Stomach (tissue), 19 donors: Measurements from ENCODE around the gene GORASP2. TPM values are rescaled to one million over a fixed set of nuclear protein-coding genes. Genes with fewer than 3 reads are reported as not detected.

ENCODE experiments used
- DNase-seq, 2 donors: peaks; one replicate each; pipeline versions ENCODE4 v3.0.0 to v3.0.0-alpha.2; 2013 to 2019
- H3K27ac ChIP-seq, 5 donors: fragments of 200-600 bp in 4 of 5; sonication (generic) in 4 of 5; one replicate each; pipeline ENCODE4 v1.5.1; 2013 to 2019; ENCODE audit warnings: mild to moderate bottlenecking in 1 of 5, moderate library complexity in 1 of 5
- H3K27me3 ChIP-seq, 3 donors: fragments of 200-600 bp; sonication (generic); one replicate each; pipeline ENCODE4 v1.5.1; 2017 to 2019; ENCODE audit warnings: mixed run types in 1 of 3
- H3K36me3 ChIP-seq, 4 donors: fragments of 200-600 bp; sonication (generic); 1 replicate in 3 of 4; 2 replicates in 1 of 4; pipeline ENCODE4 v1.5.1; 2016 to 2019
- H3K4me1 ChIP-seq, 4 donors: fragments of 200-600 bp; sonication (generic); one replicate each; pipeline ENCODE4 v1.5.1; 2016 to 2019
- H3K4me3 ChIP-seq, 4 donors: fragments of 200-600 bp; sonication (generic) in 3 of 4; one replicate each; pipeline ENCODE4 v1.5.1; 2016 to 2019; ENCODE audit warnings: mild to moderate bottlenecking in 1 of 4
- H3K9me3 ChIP-seq, 4 donors: fragments of 200-600 bp; sonication (generic); one replicate each; pipeline ENCODE4 v1.5.1; 2016 to 2019
- EP300 ChIP-seq: sonication (generic); formaldehyde crosslinking; IDR thresholded peaks from one replicate; pipeline ENCODE4 v1.6.1; 2017; ENCODE audit warnings: antibody characterized with exemption
- POLR2A ChIP-seq, 4 donors: fragments of 450-650 bp; IDR thresholded peaks; one replicate each; pipeline ENCODE4 v1.6.1; 2016; ENCODE audit warnings: antibody characterized with exemption in 4 of 4, control low read depth in 2 of 4, mild to moderate bottlenecking in 1 of 4, moderate library complexity in 1 of 4
- POLR2AphosphoS5 ChIP-seq, 3 donors: sonication (generic); formaldehyde crosslinking; IDR thresholded peaks; one replicate each; pipeline ENCODE4 v1.6.1; 2016; ENCODE audit warnings: antibody characterized with exemption in 3 of 3
- WGBS, 5 donors: extraction: QIAGEN DNeasy Blood & Tissue Kit in 3 of 5; methylation state at CpG; one replicate each; pipeline versions ENCODE4 v1.1.5 to v1.1.7; 2013 to 2018; 5-methylcytosine and 5-hydroxymethylcytosine counted together
- intact Hi-C: fragments of 100-400 bp; cut with DNase I; formaldehyde crosslinking; loops from one replicate; pipeline ENCODE4 v1.15.1; 2023; ENCODE audit warnings: low total_unique reads
- long read RNA-seq, 10 donors: transcript quantifications; one replicate each; lab custom pipeline, GENCODE V29; 2026
- polyA plus RNA-seq, 3 donors: library from polyadenylated mRNA; stranded (reverse); fragments of 200-250 nt; gene quantifications; one replicate each; pipeline ENCODE4 v1.2.3, GENCODE V29; 2013
- total RNA-seq, 5 donors: library from RNA; depleted of rRNA; stranded (reverse); fragments of >200 nt; gene quantifications; one replicate each; pipeline versions ENCODE4 v1.1.0 to v1.2.3, GENCODE V29; 2014 to 2016
- TF ChIP-seq, protein P1 (sequence below), 7 experiments: fragments of 450-650 bp in 4 of 7; fragments of 200-600 bp in 3 of 7; sonication (generic) in 3 of 7; IDR thresholded peaks; one replicate each; pipeline ENCODE4 v1.5.1; 2016 to 2019; ENCODE audit warnings: antibody characterized with exemption in 7 of 7, control low read depth in 2 of 7, mild to moderate bottlenecking in 1 of 7
- donor health status: healthy with polysubstance abuse.
- donor health status: Bipolar disorder and iron deficiency.
- donor health status: healthy.

The GORASP2 gene
- total RNA-seq: 100 to 1,000 TPM in 2 of 5 donors, 10 to 100 TPM in 2, 1 to 10 TPM in 1; 9.9 to 141 (median 48.8) TPM
- 10 to 100 TPM; 24.6 to 36.5 (median 31.0) TPM for polyA plus RNA-seq
- long read RNA-seq, donor 1, transcript GORASP2-207 (5 exons, 2,096 nt): minor isoform, 5 of 25 reads
- long read RNA-seq, donor 1, transcript GORASP2-201 (10 exons, 3,173 nt): major isoform, 8 of 25 reads
- long read RNA-seq, donor 1, partial matches to known transcripts: 12 of 25 reads
- long read RNA-seq, donor 1, other reads (novel, unspliced or antisense): 0 of 25 reads
- long read RNA-seq, donor 2, transcript GORASP2-201 (10 exons, 3,173 nt): major isoform, 11 of 32 reads
- long read RNA-seq, donor 2, partial matches to known transcripts: 20 of 32 reads
- long read RNA-seq, donor 2, other reads (novel, unspliced or antisense): 0 of 32 reads
- long read RNA-seq, donor 3, partial matches to known transcripts: 7 of 13 reads
- long read RNA-seq, donor 3, other reads (novel, unspliced or antisense): 0 of 13 reads
- long read RNA-seq, donor 4, partial matches to known transcripts: 0 of 2 reads
- long read RNA-seq, donor 4, other reads (novel, unspliced or antisense): 0 of 2 reads
- long read RNA-seq, donor 5, transcript GORASP2-207 (5 exons, 2,096 nt): minor isoform, 10 of 39 reads
- long read RNA-seq, donor 5, transcript GORASP2-201 (10 exons, 3,173 nt): major isoform, 11 of 39 reads
- long read RNA-seq, donor 5, partial matches to known transcripts: 18 of 39 reads
- long read RNA-seq, donor 5, other reads (novel, unspliced or antisense): 0 of 39 reads
- long read RNA-seq, donor 6: 0 reads
- long read RNA-seq, donor 7, transcript GORASP2-207 (5 exons, 2,096 nt): minor isoform, 13 of 58 reads
- long read RNA-seq, donor 7, transcript GORASP2-201 (10 exons, 3,173 nt): major isoform, 14 of 58 reads
- long read RNA-seq, donor 7, partial matches to known transcripts: 31 of 58 reads
- long read RNA-seq, donor 7, other reads (novel, unspliced or antisense): 0 of 58 reads
- long read RNA-seq, donor 8, transcript GORASP2-207 (5 exons, 2,096 nt): minor isoform, 8 of 31 reads
- long read RNA-seq, donor 8, transcript GORASP2-201 (10 exons, 3,173 nt): major isoform, 11 of 31 reads
- long read RNA-seq, donor 8, partial matches to known transcripts: 12 of 31 reads
- long read RNA-seq, donor 8, other reads (novel, unspliced or antisense): 0 of 31 reads
- long read RNA-seq, donor 9, transcript GORASP2-207 (5 exons, 2,096 nt): major isoform, 8 of 44 reads
- long read RNA-seq, donor 9, transcript GORASP2-201 (10 exons, 3,173 nt): major isoform, 8 of 44 reads
- long read RNA-seq, donor 9, partial matches to known transcripts: 28 of 44 reads
- long read RNA-seq, donor 9, other reads (novel, unspliced or antisense): 0 of 44 reads
- long read RNA-seq, donor 10, partial matches to known transcripts: 0 of 4 reads
- long read RNA-seq, donor 10, other reads (novel, unspliced or antisense): 0 of 4 reads

DNA sequence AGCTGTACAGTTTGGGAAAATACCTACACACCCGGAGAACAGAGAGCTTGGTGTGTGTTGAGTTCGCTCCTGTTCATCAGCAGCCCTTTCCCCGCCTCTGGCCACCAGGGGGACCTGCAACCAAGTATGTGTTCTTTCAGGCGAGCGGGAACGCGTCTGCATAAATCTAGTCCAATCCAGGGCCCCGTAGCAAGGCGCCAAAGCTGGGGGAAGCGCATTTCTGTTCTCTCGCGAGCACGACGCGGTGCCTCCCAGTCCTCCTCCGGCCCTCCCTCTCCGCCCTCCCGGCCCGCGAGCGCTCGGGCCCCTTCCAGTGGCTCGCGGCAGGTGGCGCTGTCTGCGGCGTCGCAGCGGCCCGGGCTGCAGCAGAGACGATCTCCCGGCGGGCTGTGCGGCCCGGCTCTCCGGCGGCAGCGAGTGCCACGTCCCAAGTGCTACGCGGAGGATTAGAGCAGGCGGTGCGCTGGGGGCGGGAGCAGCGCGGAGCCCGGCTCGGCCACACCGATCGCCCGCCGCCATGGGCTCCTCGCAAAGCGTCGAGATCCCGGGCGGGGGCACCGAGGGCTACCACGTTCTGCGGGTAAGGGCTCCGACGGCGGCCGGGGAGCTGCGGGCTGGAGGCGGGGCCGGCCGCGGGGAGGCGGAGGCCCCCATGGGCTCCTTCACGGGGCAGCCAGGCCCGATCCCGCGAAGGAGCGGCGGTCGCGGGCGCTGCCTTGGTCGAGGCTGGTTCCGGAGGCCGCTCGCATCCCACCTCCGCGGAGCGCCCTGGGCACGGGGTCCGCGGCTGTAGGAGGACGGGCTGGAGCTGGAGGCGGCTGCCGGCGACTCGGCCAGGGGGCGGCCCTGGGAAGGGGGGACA lies at the start of gene GORASP2:
Gene GORASP2, plus strand, starts transcription at position 430 of the 862 bp plus-strand sequence. Its CDS starts 88 bp downstream, at position 518.
- DNase-seq: peak; percentile 99 to 100
- WGBS, 5 donors: 0 to 1% (median 1%) methylated on average over 21 to 95 of the region's 95 CpGs
- Histone ChIP-seq H3K27ac (peak within 1 kb of the TSS; percentile 95 to 96 (median 95)), H3K4me3 (peak within 1 kb of the TSS; percentile 67 to 96 (median 92)), H3K4me1 (peaks cover 26 to 48% (median 41%) of the 10 kb centered on the region in 4 donors), H3K36me3 (no peaks in the 10 kb centered on the region), H3K27me3 (no peaks in the 10 kb centered on the region), H3K9me3 (peaks cover 0 to 5% (median under 1%) of the 10 kb centered on the region in 4 donors)
- intact Hi-C loops: no loop called here
- TF ChIP-seq POLR2A (IDR thresholded peaks at IDR 0.05) (peak in 2 of 4 donors; percentile 47 to 77), EP300 (no peak), POLR2AphosphoS5 (IDR thresholded peaks at IDR 0.05) (peak; percentile 70 to 96 (median 96))
- TF ChIP-seq, protein P1, sequence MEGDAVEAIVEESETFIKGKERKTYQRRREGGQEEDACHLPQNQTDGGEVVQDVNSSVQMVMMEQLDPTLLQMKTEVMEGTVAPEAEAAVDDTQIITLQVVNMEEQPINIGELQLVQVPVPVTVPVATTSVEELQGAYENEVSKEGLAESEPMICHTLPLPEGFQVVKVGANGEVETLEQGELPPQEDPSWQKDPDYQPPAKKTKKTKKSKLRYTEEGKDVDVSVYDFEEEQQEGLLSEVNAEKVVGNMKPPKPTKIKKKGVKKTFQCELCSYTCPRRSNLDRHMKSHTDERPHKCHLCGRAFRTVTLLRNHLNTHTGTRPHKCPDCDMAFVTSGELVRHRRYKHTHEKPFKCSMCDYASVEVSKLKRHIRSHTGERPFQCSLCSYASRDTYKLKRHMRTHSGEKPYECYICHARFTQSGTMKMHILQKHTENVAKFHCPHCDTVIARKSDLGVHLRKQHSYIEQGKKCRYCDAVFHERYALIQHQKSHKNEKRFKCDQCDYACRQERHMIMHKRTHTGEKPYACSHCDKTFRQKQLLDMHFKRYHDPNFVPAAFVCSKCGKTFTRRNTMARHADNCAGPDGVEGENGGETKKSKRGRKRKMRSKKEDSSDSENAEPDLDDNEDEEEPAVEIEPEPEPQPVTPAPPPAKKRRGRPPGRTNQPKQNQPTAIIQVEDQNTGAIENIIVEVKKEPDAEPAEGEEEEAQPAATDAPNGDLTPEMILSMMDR (IDR thresholded peaks at IDR 0.05): peak in 6 of 7 experiments; percentile 41 to 99 (median 96)

DNA sequence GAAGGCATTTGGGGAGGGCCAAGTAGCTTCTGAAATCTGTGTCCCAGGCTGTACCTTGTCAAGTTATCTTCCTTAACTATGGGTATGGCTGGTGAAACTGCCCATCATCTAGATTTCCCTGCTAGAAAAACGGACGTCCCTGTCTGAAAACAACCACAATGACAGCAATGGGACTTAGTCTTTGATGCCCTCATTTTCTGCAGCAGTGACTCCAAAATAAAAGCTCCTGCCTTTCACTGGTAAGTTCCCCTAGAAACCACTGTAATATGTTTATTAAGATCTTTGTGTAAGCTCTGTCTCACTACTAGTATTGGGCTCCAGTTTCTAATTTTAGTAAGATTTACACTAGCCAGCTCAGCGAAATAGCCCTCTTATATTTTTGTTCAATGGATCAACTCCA lies 47.2 kb upstream of the GORASP2 start:
- Histone ChIP-seq H3K27me3 (no peaks in the 10 kb centered on the region), H3K4me3 (no peak overlapping the region), H3K36me3 (no peaks in the 10 kb centered on the region), H3K27ac (no peak overlapping the region), H3K4me1 (no peaks in the 10 kb centered on the region), H3K9me3 (no peaks in the 10 kb centered on the region)
- no peak for DNase-seq
- no peak for TF ChIP-seq POLR2A (IDR thresholded peaks at IDR 0.05)
- 47 to 58% (median 49%) methylated on average over 3 of the region's 3 CpGs for WGBS, 5 donors
- intact Hi-C loops: no loop called here

DNA sequence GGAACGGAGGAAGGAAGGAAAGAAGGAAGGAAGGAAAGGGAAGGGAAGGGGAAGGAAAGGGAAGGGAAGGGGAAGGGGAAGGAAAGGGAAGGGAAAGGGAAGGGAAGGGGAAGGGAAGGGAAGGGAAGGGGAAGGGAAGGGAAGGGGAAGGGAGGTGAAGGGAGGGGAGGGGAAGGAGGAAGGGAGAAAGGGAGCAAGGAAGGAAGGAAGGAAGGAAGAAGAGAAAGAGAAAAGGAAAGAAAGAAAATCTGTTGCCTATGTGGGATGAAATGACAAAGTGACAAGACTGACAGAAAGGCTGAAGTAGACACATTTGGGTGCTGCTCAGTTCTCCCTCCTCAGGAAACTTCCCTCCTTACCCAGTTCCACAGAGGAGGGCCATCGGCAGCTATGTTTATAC lies 46.3 kb upstream of the GORASP2 start:
- no peak for TF ChIP-seq EP300
- TF ChIP-seq POLR2A (IDR thresholded peaks at IDR 0.05): no peak
- no peak for TF ChIP-seq POLR2AphosphoS5 (IDR thresholded peaks at IDR 0.05)
- TF ChIP-seq, protein P1 (IDR thresholded peaks at IDR 0.05): no peak
- intact Hi-C loops: no loop called here
- Histone ChIP-seq H3K4me3 (no peak overlapping the region), H3K4me1 (no peaks in the 10 kb centered on the region), H3K36me3 (no peaks in the 10 kb centered on the region), H3K9me3 (no peaks in the 10 kb centered on the region), H3K27me3 (no peaks in the 10 kb centered on the region), H3K27ac (no peak overlapping the region)
- WGBS, 5 donors: 74 to 92% (median 78%) methylated on average over 2 of the region's 2 CpGs
- DNase-seq: no peak

DNA sequence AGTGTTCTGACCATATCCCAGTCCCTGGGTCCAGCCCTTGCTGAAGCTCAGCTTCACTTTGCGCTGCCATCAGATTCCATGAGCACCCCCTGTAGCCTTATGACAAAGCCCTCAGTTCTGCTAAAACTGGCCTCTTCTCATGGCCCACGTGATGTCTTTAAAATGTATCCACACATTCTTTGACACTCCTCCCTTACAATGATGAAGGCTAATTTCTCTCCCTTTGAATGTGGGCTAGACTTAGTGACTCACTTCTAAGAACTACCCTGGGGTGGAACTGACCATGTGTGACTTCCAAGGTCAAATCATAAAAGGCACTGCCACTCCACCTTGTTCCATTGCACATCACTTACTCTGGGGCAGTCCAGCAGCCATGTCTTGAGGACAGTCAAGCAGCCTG lies 45.4 kb upstream of the GORASP2 start:
- WGBS, 5 donors: 87 to 93% (median 91%) methylated on average over 2 of the region's 2 CpGs

More for the DNA sequence above, 45.4 kb upstream of the GORASP2 start:
- Histone ChIP-seq H3K4me1 (no peaks in the 10 kb centered on the region), H3K9me3 (no peaks in the 10 kb centered on the region), H3K4me3 (no peak overlapping the region), H3K27me3 (no peaks in the 10 kb centered on the region), H3K27ac (no peak overlapping the region), H3K36me3 (no peaks in the 10 kb centered on the region)
- no peak for DNase-seq
- TF ChIP-seq POLR2AphosphoS5 (IDR thresholded peaks at IDR 0.05) (no peak), EP300 (no peak)
- TF ChIP-seq, protein P1 (IDR thresholded peaks at IDR 0.05): no peak
- intact Hi-C loops: no loop called here
